H1 (cell line): ENCODE measurements around the gene ZNF771. TPM values are rescaled to one million over a fixed set of nuclear protein-coding genes. Genes with fewer than 3 reads are reported as not detected.

Experiments used
- ATF3 ChIP-seq: IDR thresholded peaks from 2 replicates; pipeline ENCODE4 v1.6.1; 2011; ENCODE audit warnings: low read depth, mild to moderate bottlenecking, low read length; ENCODE audit not compliant: insufficient read depth
- CREB1 ChIP-seq: IDR thresholded peaks from 2 replicates; pipeline ENCODE4 v1.6.1; 2012; ENCODE audit warnings: inconsistent platforms
- CTCF ChIP-seq, 3 experiments: IDR thresholded peaks; 1 replicate in 2 of 3; 2 replicates in 1 of 3; pipeline versions ENCODE4 v1.5.1 to v1.6.1; 2011; ENCODE audit warnings: low read length in 3 of 3, mild to moderate bottlenecking in 3 of 3, inconsistent platforms in 2 of 3, low read depth in 1 of 3, moderate library complexity in 1 of 3; ENCODE audit not compliant: insufficient read depth in 1 of 3; ENCODE audit errors: control extremely low read depth in 1 of 3
- POLR2A ChIP-seq, 2 experiments: IDR thresholded peaks; 1 replicate in 1 of 2; 2 replicates in 1 of 2; pipeline ENCODE4 v1.6.1; 2011; ENCODE audit warnings: low read depth in 2 of 2, low read length in 2 of 2, mild to moderate bottlenecking in 2 of 2; ENCODE audit errors: control extremely low read depth in 1 of 2
- SP4 ChIP-seq: IDR thresholded peaks from 2 replicates; pipeline ENCODE4 v1.6.1; 2012; ENCODE audit warnings: low read length, inconsistent platforms
- polyA plus RNA-seq, 7 experiments: library from polyadenylated mRNA; depleted of rRNA in 3 of 7; stranded (reverse) in 5 of 7; unstranded in 2 of 7; fragments of >200 nt in 5 of 7; fragments of 200-250 nt in 2 of 7; gene quantifications; 1 replicate in 5 of 7; 2 replicates in 1 of 7; 4 replicates in 1 of 7; pipeline versions ENCODE4 v1.2.1 to v1.2.3, GENCODE V29; 2011 to 2013; ENCODE audit warnings: missing spikeins in 2 of 7, mixed read lengths in 2 of 7
- total RNA-seq: library from RNA; stranded (reverse); fragmentation: NEBNext Ultra II Directional; extraction: Animal tissue kit (Norgen Biotek cat#: 25700); gene quantifications from 2 replicates; pipeline ENCODE4 v1.2.1, GENCODE V29; 2021

Gene ZNF771
- total and polyA plus RNA-seq, 2 of the 8 experiments (the other 6 are each of a cell fraction or from before 2014, with no cell fraction given) = 10.6 to 15.7 TPM

GRCh38 chr16:30417529-30418349, 10.3 kb downstream of the ZNF771 start (continued):
- TF ChIP-seq CTCF (IDR thresholded peaks at IDR 0.05; ENCODE audit: control extremely low read depth in 1 of 3, insufficient read depth in 1 of 3, low read depth in 1 of 3, low read length in 3 of 3) (peak; percentile 21 to 37 (median 29); a peak in 2 of 4 replicates), SP4 (no peak), POLR2A (IDR thresholded peaks at IDR 0.05; ENCODE audit: control extremely low read depth in 1 of 2, low read depth in 2 of 2, low read length in 2 of 2) (peak in 1 of 2 experiments; percentile 52; a peak in 1 of 3 replicates), ATF3 (no peak), CREB1 (peak; percentile 48; the same call in 1 of the 2 replicates)
